GM12878 (cell line): ENCODE measurements around the gene KRTAP10-3. TPM values are rescaled to one million over a fixed set of nuclear protein-coding genes. Genes with fewer than 3 reads are reported as not detected.

Experiments
- ATAC-seq: fragments of 200-7000 bp; cut with Tn5 transposase; 3 replicates; pipeline ENCODE4 v1.9.1; 2020; ENCODE audit warnings: mild to moderate bottlenecking, moderate library complexity
- BruUV-seq: library from RNA; stranded (reverse); fragments of 400-500 nt; replicated peaks from 2 replicates; lab custom pipeline; 2021; lab: Mats Ljungman, UMichigan
- CTCF ChIA-PET: fragments of 300-600 bp; sonication (Branson Sonifier 250); formaldehyde crosslinking; extraction: SDS; loops from one replicate; lab custom pipeline; 2021; ENCODE audit warnings: inconsistent platforms; lab: Yijun Ruan, JAX
- POLR2A ChIA-PET: fragments of 350-600 bp; formaldehyde crosslinking; extraction: SDS; loops from one replicate; lab custom pipeline; 2021; ENCODE audit warnings: inconsistent platforms; lab: Charles Lee
- RAD21 ChIA-PET: fragments of 300-600 bp; sonication (Branson Sonifier 250); formaldehyde crosslinking; loops from one replicate; lab custom pipeline; 2023; ENCODE audit warnings: antibody characterized with exemption; ENCODE audit not compliant: unreplicated experiment; lab: Charles Lee
- SMC1A ChIA-PET: fragments of 300-600 bp; sonication (Branson Sonifier 250); formaldehyde crosslinking; loops from one replicate; lab custom pipeline; 2023; ENCODE audit not compliant: unreplicated experiment, uncharacterized antibody; lab: Charles Lee
- DNase-seq: peaks from one replicate; pipeline ENCODE4 v3.0.0-alpha.2; 2011; ENCODE audit warnings: low read depth, low spot score
- FAIRE-seq: peaks from 3 replicates; lab custom pipeline; 2011; peaks lifted over from hg19 to GRCh38; lab: Jason Lieb, UNC
- H2AFZ ChIP-seq: 2 replicates; pipeline ENCODE4 v1.6.0; 2011; ENCODE audit warnings: low read depth, low read length, control low read depth; ENCODE audit not compliant: control insufficient read depth
- H3K27ac ChIP-seq: 2 replicates; pipeline ENCODE4 v1.5.1; 2011; ENCODE audit warnings: control low read depth; ENCODE audit not compliant: control insufficient read depth, insufficient read depth
- H3K27me3 ChIP-seq, 2 experiments: replicated peaks in 1 of 2; 2 replicates each; pipeline versions ENCODE4 v1.6.0 to v1.6.1; 2011; ENCODE audit warnings: low read length in 1 of 2; ENCODE audit not compliant: control insufficient read depth in 2 of 2, insufficient read depth in 2 of 2
- H3K36me3 ChIP-seq, 2 experiments: 2 replicates each; pipeline ENCODE4 v1.5.1; 2011; ENCODE audit warnings: low read length in 1 of 2; ENCODE audit not compliant: control insufficient read depth in 2 of 2, insufficient read depth in 2 of 2
- H3K4me1 ChIP-seq: 2 replicates; pipeline ENCODE4 v1.6.1; 2011; ENCODE audit warnings: mild to moderate bottlenecking, low read length, moderate library complexity, mixed read lengths; ENCODE audit not compliant: control insufficient read depth, insufficient read depth
- H3K4me2 ChIP-seq: 2 replicates; pipeline ENCODE4 v1.6.0; 2011; ENCODE audit warnings: control low read depth; ENCODE audit not compliant: control insufficient read depth, insufficient read depth
- H3K4me3 ChIP-seq: fragments of 200-600 bp; sonication (generic); 2 replicates; pipeline ENCODE4 v1.5.1; 2016
- H3K79me2 ChIP-seq: 2 replicates; pipeline ENCODE4 v1.6.0; 2011; ENCODE audit warnings: low read length; ENCODE audit not compliant: control insufficient read depth, insufficient read depth
- H3K9ac ChIP-seq: 2 replicates; pipeline ENCODE4 v1.8.0; 2011; ENCODE audit warnings: low read length, control low read depth, mixed read lengths; ENCODE audit not compliant: control insufficient read depth, insufficient read depth
- H3K9me3 ChIP-seq: replicated peaks from 3 replicates; pipeline ENCODE4 v1.5.1; 2011; ENCODE audit warnings: mild to moderate bottlenecking, low read length; ENCODE audit not compliant: control insufficient read depth, insufficient read depth
- H4K20me1 ChIP-seq: 2 replicates; pipeline ENCODE4 v1.6.0; 2011; ENCODE audit not compliant: control insufficient read depth, insufficient read depth
- E4F1 ChIP-seq: fragments of 450-650 bp; IDR thresholded peaks from 2 replicates; pipeline ENCODE4 v1.6.1; 2018; ENCODE audit warnings: borderline replicate concordance, mild to moderate bottlenecking; ENCODE audit not compliant: partially characterized antibody
- HDAC2 ChIP-seq: fragments of 200-600 bp; sonication (generic); IDR thresholded peaks from 2 replicates; pipeline ENCODE4 v1.6.1; 2017
- SMC3 ChIP-seq: IDR thresholded peaks from 2 replicates; pipeline ENCODE4 v1.6.1; 2011; ENCODE audit warnings: low read length, improper control_type of control experiment, borderline replicate concordance
- ZNF592 ChIP-seq: fragments of 450-650 bp; IDR thresholded peaks from 2 replicates; pipeline ENCODE4 v1.6.1; 2017; ENCODE audit warnings: mild to moderate bottlenecking, moderate library complexity
- ZNF622 ChIP-seq: fragments of 450-650 bp; IDR thresholded peaks from 2 replicates; pipeline ENCODE4 v1.6.1; 2017; ENCODE audit warnings: mild to moderate bottlenecking, inconsistent platforms
- WGBS: methylation state at CpG from one replicate; pipeline ENCODE4 v1.1.6; 2016; ENCODE audit warnings: low lambda C conversion rate; ENCODE audit not compliant: insufficient replicate concordance, insufficient coverage; ENCODE audit errors: missing lambda C conversion rate; 5-methylcytosine and 5-hydroxymethylcytosine counted together
- in situ Hi-C: fragments of 300-500 bp; cut with MboI; formaldehyde crosslinking; loops from 9 replicates; pipeline ENCODE4 v1.14.3; 2018; ENCODE audit warnings: mixed read lengths
- intact Hi-C: fragments of 100-400 bp; cut with micrococcal nuclease; formaldehyde crosslinking; loops from one replicate; pipeline ENCODE4 v1.14.2; 2022; ENCODE audit not compliant: unreplicated experiment
- polyA plus RNA-seq, 11 experiments: library from polyadenylated mRNA; depleted of rRNA in 4 of 11; unstranded in 6 of 11; stranded (reverse) in 5 of 11; fragments of >200 nt; fragmentation: Nextera tagmentation in 4 of 11; fragmentation: Illumina TruSeq in 1 of 11; extraction: Ambion mirVana in 4 of 11; extraction: Trizol in 1 of 11; gene quantifications; 1 replicate in 1 of 11; 2 replicates in 10 of 11; pipeline versions ENCODE4 v1.2.1 to v1.2.3, GENCODE V29; 2011 to 2016; ENCODE audit warnings: inconsistent platforms in 2 of 11, missing spikeins in 2 of 11, low read depth in 1 of 11
- total RNA-seq, 4 experiments: library from RNA; depleted of rRNA in 3 of 4; stranded (reverse); fragments of >200 nt in 3 of 4; fragmentation: Illumina TruSeq in 1 of 4; extraction: Trizol in 1 of 4; gene quantifications; 2 replicates each; pipeline versions ENCODE4 v1.2.1 to v1.2.3, GENCODE V29; 2013 to 2021

KRTAP10-3 gene
- total and polyA plus RNA-seq, 10 of the 15 experiments (the other 5 are each of a cell fraction or from before 2014, with no cell fraction given), result not detected

- no peak for TF ChIP-seq SMC3
- TF ChIP-seq HDAC2, result no peak
- TF ChIP-seq, all 136 proteins: peak for 0
These were observed 25.9 kb downstream of the KRTAP10-3 start (continued) for GRCh38 chr21:44532712-44533111.

- no peak overlapping the region for H3K4me3 ChIP-seq
- no peaks in the 10 kb centered on the region; the same call in 2 of the 3 replicates for H3K9me3 ChIP-seq
- H3K79me2 ChIP-seq, result no peaks in the 10 kb centered on the region
- no peaks in the 10 kb centered on the region for H3K4me1 ChIP-seq
- no peaks in the 10 kb centered on the region for H4K20me1 ChIP-seq
- 37% methylated on average over 30 of the region's 30 CpGs for WGBS
- no peaks in the 10 kb centered on the region for H3K27me3 ChIP-seq
- H2AFZ ChIP-seq, result no peak overlapping the region
- ChIA-PET RAD21 (no interaction called here), SMC1A (no interaction called here), CTCF (no interaction called here), POLR2A (no interaction called here)
- DNase-seq (no peak), FAIRE-seq (no peak), ATAC-seq (no peak)
- no peaks in the 10 kb centered on the region for H3K36me3 ChIP-seq
- intact Hi-C loops, result no loop called here
- TF ChIP-seq ZNF622 (no peak), ZNF592 (no peak), E4F1 (no peak)
- no peak overlapping the region for H3K4me2 ChIP-seq
- no TSS peak for BruUV-seq
- in situ Hi-C loops, result no loop called here
- H3K27ac ChIP-seq, result no peak overlapping the region
- H3K9ac ChIP-seq, result no peak overlapping the region
These were observed 26.7 kb downstream of the KRTAP10-3 start for GRCh38 chr21:44531606-44532564.
